ENCODE measurements around the gene TOMM5.

Gene TOMM5

DNA sequence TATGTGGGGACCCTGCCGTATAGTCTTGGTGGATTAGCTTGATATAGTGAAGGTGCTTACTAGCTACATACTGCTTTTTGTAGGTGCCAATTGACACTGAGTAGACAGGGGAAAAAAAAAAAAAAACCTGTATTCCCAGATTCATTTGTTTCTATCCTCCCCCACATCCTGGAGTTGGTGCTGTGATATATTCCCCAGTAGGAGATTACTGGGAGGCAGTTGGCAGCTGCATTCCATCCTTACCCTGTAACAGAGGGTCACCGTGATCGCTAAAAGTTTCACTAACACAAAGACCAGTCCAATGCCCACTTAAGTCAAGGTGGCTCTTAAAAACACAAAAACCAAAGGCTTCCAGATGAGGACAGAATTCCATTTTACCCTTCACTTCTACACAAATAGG lies 27.4 kb upstream of the TOMM5 start:
- no peak overlapping the region for H3K4me3 ChIP-seq (ENCODE audit: low read length, poor library complexity, severe bottlenecking)
- H3K9me3 ChIP-seq (ENCODE audit: insufficient read depth, low read depth, low read length) = no peaks in the 10 kb centered on the region
- H4K20me1 ChIP-seq (ENCODE audit: insufficient read depth, low read length, poor library complexity, severe bottlenecking) = no peaks in the 10 kb centered on the region
- H3K4me1 ChIP-seq (ENCODE audit: insufficient read depth, low read length, poor library complexity, severe bottlenecking) = peaks cover 5% of the 10 kb centered on the region
- no peak for TF ChIP-seq EZH2phosphoT487 (IDR thresholded peaks at IDR 0.05; ENCODE audit: borderline replicate concordance)
- TF ChIP-seq, protein P1, sequence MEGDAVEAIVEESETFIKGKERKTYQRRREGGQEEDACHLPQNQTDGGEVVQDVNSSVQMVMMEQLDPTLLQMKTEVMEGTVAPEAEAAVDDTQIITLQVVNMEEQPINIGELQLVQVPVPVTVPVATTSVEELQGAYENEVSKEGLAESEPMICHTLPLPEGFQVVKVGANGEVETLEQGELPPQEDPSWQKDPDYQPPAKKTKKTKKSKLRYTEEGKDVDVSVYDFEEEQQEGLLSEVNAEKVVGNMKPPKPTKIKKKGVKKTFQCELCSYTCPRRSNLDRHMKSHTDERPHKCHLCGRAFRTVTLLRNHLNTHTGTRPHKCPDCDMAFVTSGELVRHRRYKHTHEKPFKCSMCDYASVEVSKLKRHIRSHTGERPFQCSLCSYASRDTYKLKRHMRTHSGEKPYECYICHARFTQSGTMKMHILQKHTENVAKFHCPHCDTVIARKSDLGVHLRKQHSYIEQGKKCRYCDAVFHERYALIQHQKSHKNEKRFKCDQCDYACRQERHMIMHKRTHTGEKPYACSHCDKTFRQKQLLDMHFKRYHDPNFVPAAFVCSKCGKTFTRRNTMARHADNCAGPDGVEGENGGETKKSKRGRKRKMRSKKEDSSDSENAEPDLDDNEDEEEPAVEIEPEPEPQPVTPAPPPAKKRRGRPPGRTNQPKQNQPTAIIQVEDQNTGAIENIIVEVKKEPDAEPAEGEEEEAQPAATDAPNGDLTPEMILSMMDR (conservative IDR thresholded peaks at IDR 0.05; ENCODE audit: low read length) = no peak
- H3K27me3 ChIP-seq (ENCODE audit: insufficient read depth, low read length, poor library complexity, severe bottlenecking) = no peaks in the 10 kb centered on the region
- H3K79me2 ChIP-seq (ENCODE audit: insufficient read depth, low read length) = no peaks in the 10 kb centered on the region
- no peaks in the 10 kb centered on the region for H3F3A ChIP-seq (ENCODE audit: low read depth)
- H3K36me3 ChIP-seq (ENCODE audit: insufficient read depth, low read length) = no peaks in the 10 kb centered on the region
- no peak overlapping the region for H3K4me2 ChIP-seq (ENCODE audit: low read depth, low read length, poor library complexity, severe bottlenecking)
- H3K9me2 ChIP-seq (replicated peaks; ENCODE audit: low read depth, low read length) = no peaks in the 10 kb centered on the region
- no peak overlapping the region for H3K9ac ChIP-seq (ENCODE audit: low read depth, low read length, poor library complexity, severe bottlenecking)
- no peak overlapping the region for H2AFZ ChIP-seq (ENCODE audit: low read length)

DNA sequence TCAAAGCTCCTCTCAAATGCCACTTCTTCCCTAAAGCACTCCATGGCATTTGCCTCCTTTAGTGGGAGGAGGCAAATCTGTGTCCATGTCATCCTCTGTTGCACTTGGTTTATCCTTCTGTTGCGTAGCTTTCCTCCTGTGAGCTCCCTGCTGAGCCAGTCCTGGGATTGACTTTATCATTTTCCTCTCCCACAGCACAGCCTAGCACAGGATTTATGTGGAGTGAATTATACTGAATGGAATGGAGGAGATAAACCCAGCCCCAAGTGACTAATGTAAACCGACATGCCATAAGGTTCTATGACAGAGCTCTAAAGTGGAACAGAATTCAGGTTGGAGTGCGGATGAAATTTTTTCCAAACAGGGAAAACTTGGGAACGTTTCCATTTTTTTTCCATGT lies 26.4 kb upstream of the TOMM5 start:
- Histone ChIP-seq H3K27me3 (ENCODE audit: insufficient read depth, low read length, poor library complexity, severe bottlenecking) (no peaks in the 10 kb centered on the region), H3K79me2 (ENCODE audit: insufficient read depth, low read length) (no peaks in the 10 kb centered on the region), H4K20me1 (ENCODE audit: insufficient read depth, low read length, poor library complexity, severe bottlenecking) (no peaks in the 10 kb centered on the region), H3K9me2 (replicated peaks; ENCODE audit: low read depth, low read length) (no peaks in the 10 kb centered on the region), H3K9me3 (ENCODE audit: insufficient read depth, low read depth, low read length) (no peaks in the 10 kb centered on the region), H2AFZ (ENCODE audit: low read length) (no peak overlapping the region), H3K4me3 (ENCODE audit: low read length, poor library complexity, severe bottlenecking) (no peak overlapping the region), H3K4me1 (ENCODE audit: insufficient read depth, low read length, poor library complexity, severe bottlenecking) (peaks cover 5% of the 10 kb centered on the region), H3K4me2 (ENCODE audit: low read depth, low read length, poor library complexity, severe bottlenecking) (no peak overlapping the region), H3K9ac (ENCODE audit: low read depth, low read length, poor library complexity, severe bottlenecking) (no peak overlapping the region), H3K36me3 (ENCODE audit: insufficient read depth, low read length) (no peaks in the 10 kb centered on the region), H3F3A (ENCODE audit: low read depth) (no peaks in the 10 kb centered on the region)
- TF ChIP-seq EZH2phosphoT487 (IDR thresholded peaks at IDR 0.05; ENCODE audit: borderline replicate concordance) = no peak
- TF ChIP-seq, protein P1 (conservative IDR thresholded peaks at IDR 0.05; ENCODE audit: low read length) = no peak

DNA sequence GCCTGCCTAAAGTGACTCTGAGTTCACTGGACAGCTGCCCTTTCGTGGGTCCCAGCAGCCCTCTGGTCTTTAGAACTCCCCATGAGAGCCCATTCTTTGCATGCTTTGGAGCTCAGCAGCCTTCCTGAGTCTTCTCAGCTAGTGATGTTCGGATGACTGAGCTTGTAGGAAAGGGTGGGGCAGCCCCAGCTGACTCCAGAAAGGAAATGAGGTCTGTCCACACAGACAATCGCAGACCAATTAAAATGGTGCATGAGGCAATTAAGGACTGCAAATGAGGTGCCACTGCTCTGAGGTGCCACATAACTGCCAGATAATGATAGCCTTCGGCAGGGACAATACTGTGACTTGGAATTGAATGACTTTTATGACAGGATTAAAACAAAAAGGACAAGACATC lies 25.4 kb upstream of the TOMM5 start:
- no peak for TF ChIP-seq EZH2phosphoT487 (IDR thresholded peaks at IDR 0.05; ENCODE audit: borderline replicate concordance)
- TF ChIP-seq, protein P1 (conservative IDR thresholded peaks at IDR 0.05; ENCODE audit: low read length) = no peak
- Histone ChIP-seq H3K9ac (ENCODE audit: low read depth, low read length, poor library complexity, severe bottlenecking) (no peak overlapping the region), H2AFZ (ENCODE audit: low read length) (no peak overlapping the region; the same call in 1 of the 2 replicates), H3F3A (ENCODE audit: low read depth) (no peaks in the 10 kb centered on the region), H3K9me2 (replicated peaks; ENCODE audit: low read depth, low read length) (no peaks in the 10 kb centered on the region), H3K4me1 (ENCODE audit: insufficient read depth, low read length, poor library complexity, severe bottlenecking) (peaks cover 5% of the 10 kb centered on the region), H3K9me3 (ENCODE audit: insufficient read depth, low read depth, low read length) (no peaks in the 10 kb centered on the region), H3K4me3 (ENCODE audit: low read length, poor library complexity, severe bottlenecking) (no peak overlapping the region), H3K36me3 (ENCODE audit: insufficient read depth, low read length) (no peaks in the 10 kb centered on the region), H3K79me2 (ENCODE audit: insufficient read depth, low read length) (no peaks in the 10 kb centered on the region), H3K27me3 (ENCODE audit: insufficient read depth, low read length, poor library complexity, severe bottlenecking) (no peaks in the 10 kb centered on the region), H3K4me2 (ENCODE audit: low read depth, low read length, poor library complexity, severe bottlenecking) (no peak overlapping the region), H4K20me1 (ENCODE audit: insufficient read depth, low read length, poor library complexity, severe bottlenecking) (no peaks in the 10 kb centered on the region)
